Tibial nerve (tissue), 4 donors: ENCODE results near the gene SLC4A9. TPM values are rescaled to one million over a fixed set of nuclear protein-coding genes. Genes with fewer than 3 reads are reported as not detected.
A peak's percentile ranks its signal among the peaks of the same experiment; 100 is the strongest.
"Not testable (repeated sequence)": the region's sequence is repeated elsewhere in the genome, so short reads cannot be mapped to it uniquely, and the experiment has no call there.

Experiments used
- DNase-seq, 2 donors: peaks; one replicate each; pipeline ENCODE4 v3.0.0-alpha.2; 2019; ENCODE audit warnings: low spot score in 2 of 2
- H3K27ac ChIP-seq, 4 donors: fragments of 200-600 bp; sonication (generic) in 3 of 4; one replicate each; pipeline ENCODE4 v1.5.1; 2017 to 2019; ENCODE audit warnings: mild to moderate bottlenecking in 1 of 4
- H3K27me3 ChIP-seq, 2 donors: fragments of 200-600 bp; sonication (generic) in 1 of 2; one replicate each; pipeline versions ENCODE4 v1.5.1 to v1.6.0; 2017 to 2019
- H3K36me3 ChIP-seq, 3 donors: fragments of 200-600 bp; sonication (generic); one replicate each; pipeline ENCODE4 v1.5.1; 2018 to 2019
- H3K4me1 ChIP-seq, 4 donors: fragments of 200-600 bp; sonication (generic) in 3 of 4; one replicate each; pipeline ENCODE4 v1.5.1; 2017 to 2019
- H3K4me3 ChIP-seq, 4 donors: fragments of 200-600 bp; sonication (generic) in 3 of 4; one replicate each; pipeline ENCODE4 v1.5.1; 2017 to 2019; ENCODE audit warnings: mild to moderate bottlenecking in 1 of 4, moderate library complexity in 1 of 4
- H3K9me3 ChIP-seq, 4 donors: fragments of 200-600 bp; sonication (generic) in 3 of 4; one replicate each; pipeline ENCODE4 v1.5.1; 2017 to 2019
- CTCF ChIP-seq, 5 experiments: fragments of 200-600 bp in 3 of 5; fragments of 450-650 bp in 2 of 5; sonication (generic) in 3 of 5; IDR thresholded peaks; one replicate each; pipeline ENCODE4 v1.5.1; 2016 to 2019; ENCODE audit warnings: antibody characterized with exemption in 5 of 5, mild to moderate bottlenecking in 3 of 5, moderate library complexity in 2 of 5
- EP300 ChIP-seq, 2 donors: sonication (generic); formaldehyde crosslinking; IDR thresholded peaks; one replicate each; pipeline ENCODE4 v1.6.1; 2017; ENCODE audit warnings: antibody characterized with exemption in 2 of 2, mild to moderate bottlenecking in 1 of 2
- POLR2A ChIP-seq, 2 donors: fragments of 450-650 bp; IDR thresholded peaks; one replicate each; pipeline ENCODE4 v1.6.1; 2017; ENCODE audit warnings: antibody characterized with exemption in 2 of 2, mild to moderate bottlenecking in 2 of 2, moderate library complexity in 2 of 2
- WGBS, 2 donors: methylation state at CpG; one replicate each; pipeline ENCODE4 v1.1.5; 2018; 5-methylcytosine and 5-hydroxymethylcytosine counted together
- total RNA-seq, 4 donors: library from RNA; depleted of rRNA; stranded (reverse); fragments of >200 nt; gene quantifications; one replicate each; pipeline ENCODE4 v1.1.0, GENCODE V29; 2016

Gene SLC4A9
- total RNA-seq, 4 donors from 2014 or later, result not detected

- WGBS, 2 donors, result 27 to 32% methylated on average over 1 of the region's 1 CpG
- peak overlapping the region; percentile 44 to 94 (median 73) for H3K27ac ChIP-seq
- no peak for DNase-seq
- TF ChIP-seq EP300 (IDR thresholded peaks at IDR 0.05), result no peak
- no peak for TF ChIP-seq POLR2A (IDR thresholded peaks at IDR 0.05)
- no peak for TF ChIP-seq CTCF (IDR thresholded peaks at IDR 0.05)
- H3K4me3 ChIP-seq, result no peak overlapping the region
- no peaks in the 10 kb centered on the region for H3K9me3 ChIP-seq
- peaks cover 0 to 88% (median 42%) of the 10 kb centered on the region in 4 donors for H3K4me1 ChIP-seq
- H3K27me3 ChIP-seq, result no peaks in the 10 kb centered on the region
- H3K36me3 ChIP-seq, result no peaks in the 10 kb centered on the region
Observed at GRCh38 chr5:140342896-140343295, 17.1 kb upstream of the SLC4A9 start.

GRCh38 chr5:140343849-140344248 lies 16.1 kb upstream of the SLC4A9 start:
- H3K27me3 ChIP-seq, H3K9me3 ChIP-seq, H3K36me3 ChIP-seq, DNase-seq: not testable (repeated sequence)
- H3K4me1 ChIP-seq, result peaks cover 0 to 83% (median 38%) of the 10 kb centered on the region in 4 donors
- peak overlapping the region in 1 of 4 donors; percentile 66 for H3K4me3 ChIP-seq
- 82 to 91% methylated on average over 8 of the region's 8 CpGs for WGBS, 2 donors
- peak overlapping the region in 3 of 4 donors; percentile 82 to 94 (median 86) for H3K27ac ChIP-seq

GRCh38 chr5:140344683-140345423 lies 15.1 kb upstream of the SLC4A9 start:
- Histone ChIP-seq H3K27me3 (no peaks in the 10 kb centered on the region), H3K4me1 (peaks cover 0 to 73% (median 34%) of the 10 kb centered on the region in 4 donors), H3K36me3 (no peaks in the 10 kb centered on the region), H3K9me3 (no peaks in the 10 kb centered on the region), H3K27ac (peak overlapping the region; percentile 73 to 94 (median 84)), H3K4me3 (peak overlapping the region; percentile 66 to 84 (median 74))
- TF ChIP-seq POLR2A (IDR thresholded peaks at IDR 0.05) (no peak), EP300 (IDR thresholded peaks at IDR 0.05) (no peak), CTCF (IDR thresholded peaks at IDR 0.05) (no peak)
- DNase-seq, result no peak
- 50 to 51% methylated on average over 4 of the region's 4 CpGs for WGBS, 2 donors

GRCh38 chr5:140345919-140346347 lies 14.1 kb upstream of the SLC4A9 start:
- Histone ChIP-seq H3K36me3 (no peaks in the 10 kb centered on the region), H3K4me1 (peaks cover 0 to 63% (median 29%) of the 10 kb centered on the region in 4 donors)

More at GRCh38 chr5:140345919-140346347, 14.1 kb upstream of the SLC4A9 start:
- no peaks in the 10 kb centered on the region for H3K27me3 ChIP-seq
- no peaks in the 10 kb centered on the region for H3K9me3 ChIP-seq
- DNase-seq, result no peak
- WGBS, 2 donors, result 0 to 3% methylated on average over 3 to 11 of the region's 35 CpGs
- no peak for TF ChIP-seq EP300 (IDR thresholded peaks at IDR 0.05)
- TF ChIP-seq CTCF (IDR thresholded peaks at IDR 0.05), result peak in 3 of 5 experiments; percentile 41 to 60 (median 50)
- no peak for TF ChIP-seq POLR2A (IDR thresholded peaks at IDR 0.05)
- peak overlapping the region; percentile 66 to 84 (median 74) for H3K4me3 ChIP-seq
- H3K27ac ChIP-seq, result peak overlapping the region; percentile 73 to 94 (median 84)
